ENCODE results near the gene CAMSAP1.
"Not testable (repeated sequence)": the region's sequence is repeated elsewhere in the genome, so short reads cannot be mapped to it uniquely, and the experiment has no call there.

CAMSAP1 gene

GRCh38 chr9:135895202-135895848 is 12.0 kb downstream of the CAMSAP1 start:
- H3K14ac ChIP-seq (ENCODE audit: low read length in 2 of 2), result no peak overlapping the region
- H2AK5ac ChIP-seq (ENCODE audit: low read length, severe bottlenecking), result no peak overlapping the region
- H3K23ac ChIP-seq (ENCODE audit: low read length in 2 of 2), result no peak overlapping the region
- H3K27me3 ChIP-seq (ENCODE audit: control insufficient read depth in 1 of 2, insufficient read depth in 1 of 2, low read length in 2 of 2), result no peaks in the 10 kb centered on the region
- no peak overlapping the region for H4K91ac ChIP-seq (ENCODE audit: low read length)
- no peak overlapping the region for H4K8ac ChIP-seq (ENCODE audit: low read length)
- H3K4me1 ChIP-seq (ENCODE audit: control insufficient read depth, insufficient read depth, low read depth, low read length), result peaks cover 4% of the 10 kb centered on the region
- H2BK120ac ChIP-seq (ENCODE audit: low read depth, low read length), result no peak overlapping the region
- H3K9ac ChIP-seq (ENCODE audit: low read length), result no peak overlapping the region
- H2BK12ac ChIP-seq (ENCODE audit: low read length in 2 of 2), result no peak overlapping the region
- H3K36me3 ChIP-seq (ENCODE audit: control insufficient read depth in 1 of 2, insufficient read depth in 2 of 2, low read depth in 1 of 2, low read length in 2 of 2), result no peaks in the 10 kb centered on the region
- WGBS, result 100% methylated on average over 1 of the region's 4 CpGs
- peaks cover 24% of the 10 kb centered on the region for H3K79me1 ChIP-seq (replicated peaks; ENCODE audit: low read length, poor library complexity, severe bottlenecking)
- H3K4me3 ChIP-seq (ENCODE audit: insufficient read depth in 1 of 2, low read depth in 1 of 2, low read length in 2 of 2), result no peak overlapping the region
- no peak overlapping the region for H3K18ac ChIP-seq (ENCODE audit: low read depth in 1 of 2, low read length in 2 of 2)
- no peak overlapping the region for H2BK5ac ChIP-seq (ENCODE audit: low read depth, low read length, poor library complexity, severe bottlenecking)
- no peaks in the 10 kb centered on the region for H3K9me3 ChIP-seq (ENCODE audit: control insufficient read depth, low read length)
- no peak overlapping the region for H2BK15ac ChIP-seq (ENCODE audit: low read depth, poor library complexity, severe bottlenecking)
- no peak overlapping the region for H3K27ac ChIP-seq (ENCODE audit: low read length, poor library complexity, severe bottlenecking)
- no peak for DNase-seq
- no peak overlapping the region for H3K4me2 ChIP-seq (ENCODE audit: low read length, poor library complexity, severe bottlenecking)
- H3K4ac ChIP-seq (ENCODE audit: low read depth in 1 of 2, low read length in 2 of 2), result no peak overlapping the region
- no peak overlapping the region for H2AFZ ChIP-seq (ENCODE audit: low read depth, low read length)

GRCh38 chr9:135893104-135893503 is 14.2 kb downstream of the CAMSAP1 start:
- H3K4me1 ChIP-seq (ENCODE audit: control insufficient read depth, insufficient read depth, low read depth, low read length), result peaks cover 23% of the 10 kb centered on the region

GRCh38 chr9:135892327-135892726 is 15.0 kb downstream of the CAMSAP1 start:
- WGBS, result 93% methylated on average over 4 of the region's 6 CpGs

More at GRCh38 chr9:135893104-135893503, 14.2 kb downstream of the CAMSAP1 start:
- Histone ChIP-seq H3K4me3 (ENCODE audit: insufficient read depth in 1 of 2, low read depth in 1 of 2, low read length in 2 of 2) (no peak overlapping the region), H2BK12ac (ENCODE audit: low read length in 2 of 2) (no peak overlapping the region), H4K8ac (ENCODE audit: low read length) (no peak overlapping the region), H3K4ac (ENCODE audit: low read depth in 1 of 2, low read length in 2 of 2) (no peak overlapping the region), H3K36me3 (ENCODE audit: control insufficient read depth in 1 of 2, insufficient read depth in 2 of 2, low read depth in 1 of 2, low read length in 2 of 2) (peaks cover 0 to 3% of the 10 kb centered on the region in 2 experiments), H3K79me1 (replicated peaks; ENCODE audit: low read length, poor library complexity, severe bottlenecking) (peaks cover 29% of the 10 kb centered on the region), H3K9me3 (ENCODE audit: control insufficient read depth, low read length) (no peaks in the 10 kb centered on the region), H2BK15ac (ENCODE audit: low read depth, poor library complexity, severe bottlenecking) (no peak overlapping the region), H2AFZ (ENCODE audit: low read depth, low read length) (no peak overlapping the region), H3K27ac (ENCODE audit: low read length, poor library complexity, severe bottlenecking) (no peak overlapping the region), H3K14ac (ENCODE audit: low read length in 2 of 2) (no peak overlapping the region), H3K23ac (ENCODE audit: low read length in 2 of 2) (no peak overlapping the region), H2BK120ac (ENCODE audit: low read depth, low read length) (no peak overlapping the region), H3K4me2 (ENCODE audit: low read length, poor library complexity, severe bottlenecking) (no peak overlapping the region), H4K91ac (ENCODE audit: low read length) (no peak overlapping the region), H2AK5ac (ENCODE audit: low read length, severe bottlenecking) (no peak overlapping the region), H3K18ac (ENCODE audit: low read depth in 1 of 2, low read length in 2 of 2) (no peak overlapping the region), H3K9ac (ENCODE audit: low read length) (no peak overlapping the region), H2BK5ac (ENCODE audit: low read depth, low read length, poor library complexity, severe bottlenecking) (no peak overlapping the region), H3K27me3 (ENCODE audit: control insufficient read depth in 1 of 2, insufficient read depth in 1 of 2, low read length in 2 of 2) (no peaks in the 10 kb centered on the region)
- DNase-seq, result no peak
- 93% methylated on average over 1 of the region's 1 CpG for WGBS

GRCh38 chr9:135891027-135891631 is 16.2 kb downstream of the CAMSAP1 start:
- no peak overlapping the region for H4K91ac ChIP-seq (ENCODE audit: low read length)
- no peak overlapping the region for H2BK5ac ChIP-seq (ENCODE audit: low read depth, low read length, poor library complexity, severe bottlenecking)
- H3K79me1 ChIP-seq (replicated peaks; ENCODE audit: low read length, poor library complexity, severe bottlenecking), result peaks cover 22% of the 10 kb centered on the region
- H3K18ac ChIP-seq (ENCODE audit: low read depth in 1 of 2, low read length in 2 of 2), result peak overlapping the region in 1 of 2 experiments; percentile 32
- 80% methylated on average over 8 of the region's 8 CpGs for WGBS
- peaks cover 43% of the 10 kb centered on the region for H3K4me1 ChIP-seq (ENCODE audit: control insufficient read depth, insufficient read depth, low read depth, low read length)
- no peak overlapping the region for H3K9ac ChIP-seq (ENCODE audit: low read length)
- H2BK120ac ChIP-seq (ENCODE audit: low read depth, low read length), result no peak overlapping the region
- no peak overlapping the region for H3K4me2 ChIP-seq (ENCODE audit: low read length, poor library complexity, severe bottlenecking)
- H3K4ac ChIP-seq (ENCODE audit: low read depth in 1 of 2, low read length in 2 of 2), result no peak overlapping the region
- H2AFZ ChIP-seq (ENCODE audit: low read depth, low read length), result no peak overlapping the region
- H3K27ac ChIP-seq (ENCODE audit: low read length, poor library complexity, severe bottlenecking), result no peak overlapping the region
- H2AK5ac ChIP-seq (ENCODE audit: low read length, severe bottlenecking), result no peak overlapping the region
- no peak overlapping the region for H3K14ac ChIP-seq (ENCODE audit: low read length in 2 of 2)
- no peak overlapping the region for H3K23ac ChIP-seq (ENCODE audit: low read length in 2 of 2)
- H3K9me3 ChIP-seq (ENCODE audit: control insufficient read depth, low read length), result no peaks in the 10 kb centered on the region
- H3K27me3 ChIP-seq (ENCODE audit: control insufficient read depth in 1 of 2, insufficient read depth in 1 of 2, low read length in 2 of 2), result no peaks in the 10 kb centered on the region
- H2BK12ac ChIP-seq (ENCODE audit: low read length in 2 of 2), result no peak overlapping the region
- DNase-seq, result no peak
- H4K8ac ChIP-seq (ENCODE audit: low read length), result no peak overlapping the region
- no peak overlapping the region for H3K4me3 ChIP-seq (ENCODE audit: insufficient read depth in 1 of 2, low read depth in 1 of 2, low read length in 2 of 2)
- H2BK15ac ChIP-seq (ENCODE audit: low read depth, poor library complexity, severe bottlenecking), result no peak overlapping the region
- peaks cover 0 to 7% of the 10 kb centered on the region in 2 experiments for H3K36me3 ChIP-seq (ENCODE audit: control insufficient read depth in 1 of 2, insufficient read depth in 2 of 2, low read depth in 1 of 2, low read length in 2 of 2)

More at GRCh38 chr9:135892327-135892726, 15.0 kb downstream of the CAMSAP1 start:
- not testable (repeated sequence) for H3K4ac ChIP-seq (ENCODE audit: low read depth in 1 of 2, low read length in 2 of 2); H3K4me3 ChIP-seq (ENCODE audit: insufficient read depth in 1 of 2, low read depth in 1 of 2, low read length in 2 of 2); H2BK12ac ChIP-seq (ENCODE audit: low read length in 2 of 2); H2BK5ac ChIP-seq (ENCODE audit: low read depth, low read length, poor library complexity, severe bottlenecking); H3K27ac ChIP-seq (ENCODE audit: low read length, poor library complexity, severe bottlenecking); H4K8ac ChIP-seq (ENCODE audit: low read length); H2BK15ac ChIP-seq (ENCODE audit: low read depth, poor library complexity, severe bottlenecking); H2AFZ ChIP-seq (ENCODE audit: low read depth, low read length); H3K9me3 ChIP-seq (ENCODE audit: control insufficient read depth, low read length); H4K91ac ChIP-seq (ENCODE audit: low read length); H3K4me2 ChIP-seq (ENCODE audit: low read length, poor library complexity, severe bottlenecking); H3K36me3 ChIP-seq (ENCODE audit: control insufficient read depth in 1 of 2, insufficient read depth in 2 of 2, low read depth in 1 of 2, low read length in 2 of 2); H3K9ac ChIP-seq (ENCODE audit: low read length); DNase-seq; H3K18ac ChIP-seq (ENCODE audit: low read depth in 1 of 2, low read length in 2 of 2); H3K27me3 ChIP-seq (ENCODE audit: control insufficient read depth in 1 of 2, insufficient read depth in 1 of 2, low read length in 2 of 2); H2AK5ac ChIP-seq (ENCODE audit: low read length, severe bottlenecking); H3K14ac ChIP-seq (ENCODE audit: low read length in 2 of 2); H2BK120ac ChIP-seq (ENCODE audit: low read depth, low read length); H3K23ac ChIP-seq (ENCODE audit: low read length in 2 of 2)
- Histone ChIP-seq H3K79me1 (replicated peaks; ENCODE audit: low read length, poor library complexity, severe bottlenecking) (peaks cover 28% of the 10 kb centered on the region), H3K4me1 (ENCODE audit: control insufficient read depth, insufficient read depth, low read depth, low read length) (peaks cover 31% of the 10 kb centered on the region)
